Umbilical cord (tissue), 2 donors: ENCODE data around the gene REPS2. TPM values are rescaled to one million over a fixed set of nuclear protein-coding genes. Genes with fewer than 3 reads are reported as not detected.

Experiments used
- DNase-seq: peaks from one replicate; pipeline ENCODE4 v3.0.0-alpha.2; 2015; ENCODE audit warnings: low spot score
- total RNA-seq: library from RNA; depleted of rRNA; stranded (reverse); fragments of >200 nt; gene quantifications from one replicate; pipeline ENCODE4 v1.2.3, GENCODE V29; 2014; ENCODE audit warnings: low replicate concordance; ENCODE audit not compliant: insufficient read depth

Gene REPS2
- total RNA-seq, 1 donor from 2014 or later = 5.3 TPM

DNA sequence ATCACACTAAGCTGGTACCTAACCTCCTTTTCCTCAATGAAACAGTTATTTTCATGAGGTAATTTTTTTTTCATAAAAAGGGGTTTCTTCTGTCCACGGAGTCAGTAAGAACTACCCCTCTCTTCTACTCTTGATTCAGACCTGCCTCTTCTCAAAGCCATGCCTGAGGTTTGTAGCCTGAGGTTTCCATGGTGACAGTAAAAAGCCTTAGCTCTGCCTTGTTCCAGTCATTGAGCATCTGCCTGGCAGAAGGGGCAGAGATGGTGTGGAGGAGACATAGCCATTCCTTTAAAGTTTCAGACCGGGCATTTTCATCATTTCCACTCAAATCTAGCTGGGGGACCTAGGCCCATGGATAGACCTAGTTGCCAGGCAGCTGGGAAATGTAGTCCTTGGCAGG, 135.5 kb downstream of the REPS2 start:
- peak; percentile 33 for DNase-seq

- DNase-seq = no peak
Observed at GRCh38 chrX:17082831-17083230, 136.4 kb downstream of the REPS2 start.

DNA sequence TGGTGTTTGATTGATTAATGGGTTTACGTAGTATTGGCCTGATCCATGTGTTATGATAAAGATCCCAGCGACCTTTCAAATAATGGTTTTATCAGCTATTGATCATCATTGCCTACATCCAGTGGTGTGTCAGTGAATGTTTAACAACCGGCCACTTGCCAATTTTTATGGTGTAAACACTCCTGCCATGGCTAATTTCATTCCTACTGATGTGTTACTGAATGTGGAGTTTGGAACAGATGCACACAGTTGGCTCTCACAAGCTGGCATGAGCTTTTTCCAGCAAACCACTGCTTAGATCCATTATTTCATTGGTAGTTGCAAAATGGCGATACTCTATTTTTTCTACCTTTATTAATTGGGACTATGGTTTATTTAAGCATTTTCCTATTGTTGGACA, 139.9 kb downstream of the REPS2 start:
- DNase-seq = no peak

DNA sequence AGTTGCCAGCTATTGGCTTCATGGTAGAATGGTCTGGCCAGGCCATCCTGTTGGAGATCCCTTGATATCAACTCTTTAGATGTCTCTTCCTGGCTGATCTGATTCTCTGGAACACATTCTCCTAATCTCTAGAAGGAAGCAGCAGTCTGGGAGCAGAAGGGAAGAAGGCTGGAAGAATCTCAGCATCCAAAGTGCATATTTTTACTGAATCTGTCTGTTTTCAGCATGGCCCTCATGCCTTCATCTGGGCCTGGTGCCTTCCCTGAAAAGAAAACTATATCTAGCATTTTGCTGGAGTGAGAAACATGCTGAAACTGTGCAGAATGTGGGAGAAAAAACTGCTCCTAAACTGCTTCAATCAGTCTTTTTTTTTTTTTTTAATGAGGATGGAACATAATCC, 148.7 kb downstream of the REPS2 start:
- DNase-seq = no peak

GRCh38 chrX:17098516-17099247, 152.2 kb downstream of the REPS2 start:
- DNase-seq = no peak

- DNase-seq = no peak
Observed at GRCh38 chrX:17104433-17104832, 158.0 kb downstream of the REPS2 start.

- no peak for DNase-seq
Observed at GRCh38 chrX:17120816-17121215, 174.4 kb downstream of the REPS2 start.

DNA sequence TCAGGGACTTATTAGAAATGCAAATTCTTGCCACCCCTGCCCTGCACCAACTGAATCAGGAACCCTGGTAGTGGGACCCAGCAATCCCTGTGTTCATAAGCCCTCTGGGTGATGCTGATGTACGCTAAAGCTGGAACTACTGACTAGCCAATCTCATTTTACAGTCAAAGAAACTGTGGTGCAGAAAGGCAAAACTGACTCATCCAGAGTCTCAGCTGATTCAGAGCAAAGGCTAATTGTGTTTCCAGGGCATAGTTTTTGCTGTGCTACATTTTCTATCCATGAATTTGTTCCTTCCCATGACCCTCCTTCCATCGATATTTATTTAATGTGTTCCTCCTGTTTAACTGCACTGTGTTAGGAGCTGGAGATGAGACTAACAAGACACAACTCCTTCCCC, 207.5 kb downstream of the REPS2 start:
- no peak for DNase-seq

DNA sequence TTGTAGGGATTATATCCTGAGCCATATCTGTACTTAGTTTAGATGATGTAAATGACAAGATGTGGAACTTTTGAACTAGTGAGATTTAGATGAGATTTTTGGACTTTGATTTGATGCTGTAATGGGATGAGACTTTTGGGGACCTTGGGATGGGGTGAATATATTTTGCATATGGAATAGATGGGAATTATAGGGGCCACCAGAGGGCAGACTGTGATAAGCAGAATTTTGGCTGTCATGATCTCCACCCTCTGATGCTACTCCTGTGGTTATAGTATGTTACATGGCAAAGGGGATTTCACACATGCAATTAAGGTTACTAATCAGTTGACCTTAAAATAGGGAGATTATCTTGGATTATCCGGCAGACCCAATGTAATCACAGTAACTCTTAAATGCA, 214.5 kb downstream of the REPS2 start:
- DNase-seq = no peak

DNA sequence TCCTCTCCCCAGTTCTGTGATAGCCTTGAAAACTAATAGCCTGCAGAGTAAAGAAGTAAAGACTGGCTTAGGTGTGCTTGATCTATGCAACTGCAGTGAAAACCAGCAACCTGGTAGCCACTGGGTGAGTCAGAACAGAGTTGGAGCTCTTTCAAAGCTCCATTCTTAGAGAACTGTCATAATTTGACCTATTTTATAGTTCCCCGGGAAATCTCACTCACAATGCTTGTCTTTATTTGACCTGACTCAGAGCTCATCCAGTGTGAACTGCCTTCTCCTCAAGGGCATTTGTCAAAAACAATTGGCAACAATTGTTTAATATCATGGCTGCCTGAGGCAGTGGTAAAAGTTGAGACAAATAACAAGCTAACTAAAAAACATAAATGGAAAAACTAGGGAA, 215.5 kb downstream of the REPS2 start:
- DNase-seq = no peak

DNA sequence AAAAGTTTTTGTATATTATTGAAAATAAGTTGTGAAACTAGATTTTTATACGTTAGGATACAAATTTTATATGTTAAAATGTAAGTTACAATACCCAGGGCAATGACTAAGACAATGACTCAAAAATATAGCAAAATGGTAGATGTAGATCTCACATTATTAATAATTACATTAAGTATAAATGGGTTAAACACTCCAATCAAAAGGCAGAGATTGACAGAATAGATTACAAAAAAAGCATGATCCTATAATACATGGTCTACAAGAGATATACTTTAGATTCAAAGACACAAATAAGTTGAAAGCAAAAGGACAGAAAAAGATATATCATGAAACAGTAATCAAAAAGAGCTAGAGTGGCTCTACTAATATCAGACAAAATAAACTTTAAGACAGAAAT, 217.6 kb downstream of the REPS2 start:
- no peak for DNase-seq

DNA sequence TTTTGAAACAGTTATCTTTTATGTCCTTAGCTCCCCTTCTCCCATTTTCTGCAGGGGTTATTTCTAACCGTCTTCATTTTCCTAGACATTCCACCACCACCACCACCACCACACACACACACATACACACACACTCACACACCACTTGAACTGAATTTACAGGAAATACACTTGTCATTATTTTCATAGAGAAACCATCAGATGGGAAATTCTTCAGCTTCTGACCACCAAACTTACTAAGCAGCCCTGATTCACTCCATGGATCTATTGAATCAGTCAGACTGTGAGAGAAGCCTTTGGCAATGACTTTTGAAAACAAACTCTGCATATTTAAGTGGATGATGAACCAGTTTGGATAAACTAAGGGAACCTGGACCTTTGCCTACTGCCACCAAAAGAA, 218.5 kb downstream of the REPS2 start:
- DNase-seq = no peak

GRCh38 chrX:17167915-17168314, 221.5 kb downstream of the REPS2 start:
- DNase-seq = no peak

- DNase-seq = no peak
Observed at GRCh38 chrX:17170973-17171372, 224.5 kb downstream of the REPS2 start.

DNA sequence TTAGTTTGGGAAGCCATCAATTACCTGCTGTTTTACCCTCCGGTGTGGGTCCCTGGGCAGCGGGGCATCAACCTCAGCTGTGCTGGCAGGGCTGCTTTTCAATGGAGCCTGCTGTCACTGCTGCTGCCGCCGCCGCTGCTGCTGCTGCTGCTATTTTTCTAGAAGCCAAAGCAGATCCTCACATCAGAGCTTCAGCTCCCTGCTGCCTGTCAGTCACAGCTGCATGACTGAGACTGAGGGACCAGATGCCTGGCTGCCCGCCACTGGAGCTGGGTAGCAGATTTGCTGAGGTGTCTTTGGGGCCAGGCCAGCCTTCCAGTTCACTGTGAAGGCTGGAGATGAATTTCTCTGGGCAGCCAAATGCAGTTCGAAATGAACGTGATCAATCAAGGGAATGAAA, 228.2 kb downstream of the REPS2 start:
- DNase-seq = peak; percentile 21

DNA sequence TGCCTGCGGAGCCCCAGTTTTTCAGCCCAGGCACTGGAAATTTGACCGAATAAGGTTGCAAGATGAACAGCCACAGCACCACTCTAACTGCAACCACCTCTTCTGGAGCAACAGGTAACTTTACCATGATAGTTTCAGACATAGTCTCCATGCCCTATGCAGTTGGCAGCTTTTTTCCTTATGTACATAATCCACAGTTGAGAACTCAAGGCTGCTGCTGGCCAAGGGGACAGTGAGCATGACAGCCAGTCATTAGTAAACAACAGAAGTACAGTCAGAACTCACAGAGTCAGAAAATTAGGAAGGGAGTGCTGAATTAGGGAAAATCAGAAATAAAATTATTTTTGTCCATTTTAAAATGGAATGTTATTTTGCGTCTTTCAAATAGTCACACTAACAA, 235.9 kb downstream of the REPS2 start:
- DNase-seq = no peak

- DNase-seq = no peak
Observed at GRCh38 chrX:17183566-17183965, 237.1 kb downstream of the REPS2 start.

DNA sequence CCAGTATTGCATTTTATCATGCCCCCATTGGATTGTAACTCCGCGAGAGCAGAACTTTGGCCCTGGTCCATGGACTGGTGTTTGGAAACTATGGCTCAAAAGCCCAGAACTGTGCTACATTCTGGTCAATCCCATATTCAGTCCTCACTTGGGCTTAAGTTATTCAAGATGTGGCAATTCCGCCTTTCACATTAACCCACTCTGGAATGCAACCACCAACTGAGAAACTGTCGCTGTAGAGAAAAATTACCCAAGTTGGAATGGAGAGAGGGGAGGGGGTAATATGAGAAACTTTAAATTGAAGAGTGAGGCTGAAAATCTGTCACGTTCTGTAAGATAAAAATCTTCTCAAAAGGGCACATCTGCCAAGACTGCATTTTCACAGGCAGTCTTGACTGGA, 239.0 kb downstream of the REPS2 start:
- DNase-seq = no peak

DNA sequence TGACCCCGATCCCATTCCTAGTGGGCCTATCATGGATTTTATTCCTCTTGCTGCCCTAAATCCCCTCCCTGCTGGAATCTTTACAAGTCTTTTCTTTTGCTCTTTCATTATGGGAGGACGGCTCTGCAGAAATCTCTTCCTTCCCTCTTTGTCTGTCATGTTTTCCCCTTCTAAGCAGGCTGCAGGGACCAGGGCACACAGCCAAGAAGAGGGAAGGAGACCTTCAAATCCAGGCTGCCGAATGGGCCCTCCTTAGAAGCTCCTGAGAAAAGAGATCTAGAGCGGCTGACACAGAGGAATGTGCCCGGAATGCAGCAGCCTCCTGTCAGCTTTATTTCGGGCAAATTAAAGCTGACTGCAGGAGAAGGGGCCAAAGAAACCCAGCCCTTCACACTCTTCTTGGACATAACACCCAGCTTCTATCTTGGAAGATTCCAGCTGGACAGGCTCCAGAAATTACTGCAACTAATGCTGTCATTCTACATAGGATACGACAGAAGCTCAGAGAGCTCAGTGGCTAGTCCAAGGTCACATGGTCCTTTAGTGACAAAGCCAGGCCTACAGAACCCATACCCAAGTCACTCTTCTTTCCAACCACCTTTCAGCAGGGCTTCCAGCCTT, 240.8 kb downstream of the REPS2 start:
- DNase-seq = peak; percentile 12

DNA sequence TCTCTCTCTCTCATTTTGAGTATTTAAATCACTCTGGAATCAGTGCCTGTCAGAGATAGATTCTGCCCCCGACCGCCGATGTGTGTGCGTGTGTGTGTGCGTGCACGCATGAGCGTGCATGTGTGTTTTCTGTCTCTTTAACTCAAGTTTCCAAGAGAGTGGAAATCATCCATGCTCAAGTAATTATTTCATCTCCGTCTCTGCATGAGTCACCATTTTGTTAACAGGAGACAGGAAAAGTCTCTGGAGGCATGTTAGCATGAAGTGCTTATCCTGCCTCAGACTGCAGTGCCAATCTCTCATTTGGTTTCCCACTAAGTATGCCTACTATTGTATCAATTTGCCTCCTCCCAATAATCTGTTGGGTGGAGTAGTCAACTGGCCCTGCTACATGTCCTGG, 245.6 kb downstream of the REPS2 start:
- no peak for DNase-seq
